ENCODE data around the gene NFXL1.

GRCh38 chr4:47856713-47857112 lies 57.7 kb downstream of the NFXL1 start:
- TF ChIP-seq CTCF (IDR thresholded peaks at IDR 0.05; ENCODE audit: low read depth, low read length, poor library complexity, severe bottlenecking) (no peak), EZH2phosphoT487 (IDR thresholded peaks at IDR 0.05; ENCODE audit: borderline replicate concordance, low read length) (no peak)

Data from DOHH2 (cell line).